AG09309 (cell line): ENCODE data around the gene ANKRD28.

Source experiments
- DNase-seq: peaks from one replicate; pipeline ENCODE4 v3.0.0-alpha.2; 2010; ENCODE audit warnings: low read depth
- H3K4me3 ChIP-seq: 2 replicates; pipeline ENCODE4 v1.5.1; 2011; ENCODE audit warnings: mild to moderate bottlenecking, low read depth, low read length, moderate library complexity; ENCODE audit not compliant: control insufficient read depth
- TF ChIP-seq, protein P1 (sequence below): IDR thresholded peaks from 2 replicates; pipeline ENCODE4 v1.5.1; 2011; ENCODE audit warnings: mild to moderate bottlenecking, low read depth, low read length, inconsistent platforms; ENCODE audit not compliant: insufficient read depth, control insufficient read depth; ENCODE audit errors: missing control alignments

ANKRD28 gene

DNA sequence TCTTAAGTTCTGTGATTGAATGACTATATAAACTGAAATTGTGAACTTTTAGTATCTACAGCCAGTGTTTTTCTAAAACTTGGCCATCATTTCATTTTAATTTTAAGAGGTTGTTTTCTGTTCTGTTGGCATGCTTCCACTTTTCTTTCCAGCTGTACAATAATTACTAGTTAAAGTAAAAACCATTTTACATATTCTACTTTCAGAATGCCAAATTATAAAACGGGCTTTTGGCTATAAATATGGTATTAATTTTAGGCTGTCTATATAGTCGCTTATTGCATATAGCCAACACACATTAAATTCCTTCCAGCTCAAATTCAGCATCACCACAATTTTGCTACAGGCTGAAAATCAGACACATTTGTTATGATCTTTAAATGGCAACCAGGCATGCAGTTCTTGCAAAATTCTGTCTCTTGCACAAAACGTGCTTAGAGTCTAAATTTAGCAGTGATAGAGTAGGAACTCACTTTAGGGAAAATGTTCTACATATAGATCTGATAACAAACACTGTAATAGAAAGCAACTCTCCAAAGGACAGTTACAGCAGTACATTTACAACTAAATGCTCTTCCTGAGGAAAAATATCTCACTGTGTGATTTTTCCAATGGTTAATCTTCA, 115.1 kb downstream of the ANKRD28 start:
- DNase-seq, result peak; percentile 23
- TF ChIP-seq, protein P1, sequence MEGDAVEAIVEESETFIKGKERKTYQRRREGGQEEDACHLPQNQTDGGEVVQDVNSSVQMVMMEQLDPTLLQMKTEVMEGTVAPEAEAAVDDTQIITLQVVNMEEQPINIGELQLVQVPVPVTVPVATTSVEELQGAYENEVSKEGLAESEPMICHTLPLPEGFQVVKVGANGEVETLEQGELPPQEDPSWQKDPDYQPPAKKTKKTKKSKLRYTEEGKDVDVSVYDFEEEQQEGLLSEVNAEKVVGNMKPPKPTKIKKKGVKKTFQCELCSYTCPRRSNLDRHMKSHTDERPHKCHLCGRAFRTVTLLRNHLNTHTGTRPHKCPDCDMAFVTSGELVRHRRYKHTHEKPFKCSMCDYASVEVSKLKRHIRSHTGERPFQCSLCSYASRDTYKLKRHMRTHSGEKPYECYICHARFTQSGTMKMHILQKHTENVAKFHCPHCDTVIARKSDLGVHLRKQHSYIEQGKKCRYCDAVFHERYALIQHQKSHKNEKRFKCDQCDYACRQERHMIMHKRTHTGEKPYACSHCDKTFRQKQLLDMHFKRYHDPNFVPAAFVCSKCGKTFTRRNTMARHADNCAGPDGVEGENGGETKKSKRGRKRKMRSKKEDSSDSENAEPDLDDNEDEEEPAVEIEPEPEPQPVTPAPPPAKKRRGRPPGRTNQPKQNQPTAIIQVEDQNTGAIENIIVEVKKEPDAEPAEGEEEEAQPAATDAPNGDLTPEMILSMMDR, result no peak
- no peak overlapping the region for H3K4me3 ChIP-seq

GRCh38 chr3:15681668-15682067, 116.1 kb downstream of the ANKRD28 start:
- TF ChIP-seq, protein P1, result no peak
- H3K4me3 ChIP-seq, result no peak overlapping the region
- no peak for DNase-seq

DNA sequence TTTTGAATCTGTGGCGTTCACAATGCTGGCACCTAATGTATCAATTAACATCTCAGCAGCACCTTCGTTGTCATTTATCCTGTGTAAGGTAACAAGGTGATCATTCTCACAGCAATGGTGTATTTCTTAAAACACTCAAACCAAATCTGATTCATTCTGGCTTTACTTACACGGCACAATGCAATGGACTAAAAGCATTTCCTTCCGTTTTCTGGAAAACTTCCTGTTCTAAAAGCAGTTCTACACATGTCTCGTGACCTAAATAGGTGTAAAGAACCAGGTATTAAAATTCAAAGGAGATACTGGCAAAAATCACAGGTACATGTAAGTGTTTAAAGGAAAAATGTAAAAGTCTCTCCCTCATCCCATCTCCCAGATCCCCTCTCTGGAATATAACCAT, 118.5 kb downstream of the ANKRD28 start:
- no peak overlapping the region for H3K4me3 ChIP-seq
- DNase-seq, result no peak
- TF ChIP-seq, protein P1, result no peak

DNA sequence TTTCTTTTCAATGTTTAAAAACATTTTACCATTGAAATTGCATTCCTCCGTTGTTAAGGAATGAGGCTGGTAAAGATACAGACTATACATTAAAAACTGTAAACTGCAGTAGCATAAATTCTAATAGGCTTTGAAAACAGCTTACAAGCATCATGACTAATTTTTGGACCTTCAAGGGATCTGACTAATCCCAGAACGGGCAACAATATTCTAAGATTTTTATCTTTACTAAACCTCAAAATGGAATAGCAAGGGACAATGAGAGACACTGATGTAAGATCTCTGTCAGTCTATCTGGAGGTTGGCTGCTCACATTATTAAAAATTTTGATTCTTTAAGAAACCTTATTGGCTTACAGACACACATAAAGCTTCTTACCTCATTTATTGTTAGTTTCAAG, 121.5 kb downstream of the ANKRD28 start:
- TF ChIP-seq, protein P1, result no peak
- no peak for DNase-seq
- H3K4me3 ChIP-seq, result no peak overlapping the region

DNA sequence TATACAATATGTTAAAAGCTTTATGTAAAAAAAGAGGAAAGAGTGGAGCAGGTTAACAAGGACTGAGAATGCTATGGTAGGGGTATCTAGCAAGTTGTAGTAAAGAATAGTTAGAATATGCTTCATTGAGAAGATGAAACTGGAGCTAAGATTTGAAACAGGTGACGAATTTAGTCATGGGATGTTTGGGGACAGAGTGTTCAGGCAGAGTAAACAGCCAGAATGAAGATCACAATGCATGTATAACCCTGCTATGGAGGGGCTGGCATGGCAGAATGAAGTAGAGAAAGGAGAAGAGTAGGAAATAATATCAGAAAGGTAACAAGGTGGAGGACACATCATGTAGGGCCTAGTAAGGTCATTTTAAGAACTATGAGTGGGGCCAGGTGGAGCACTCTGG, 124.2 kb downstream of the ANKRD28 start:
- H3K4me3 ChIP-seq, result no peak overlapping the region
- TF ChIP-seq, protein P1, result no peak
- DNase-seq, result no peak

- TF ChIP-seq, protein P1, result no peak
- no peak overlapping the region for H3K4me3 ChIP-seq
- DNase-seq, result no peak
Measured at GRCh38 chr3:15667484-15667883, 130.3 kb downstream of the ANKRD28 start.
